Stomach (tissue), 4 donors: ENCODE data around the gene STN1.

Experiments used
- EP300 ChIP-seq: sonication (generic); formaldehyde crosslinking; IDR thresholded peaks from one replicate; pipeline ENCODE4 v1.6.1; 2017; ENCODE audit warnings: antibody characterized with exemption
- POLR2AphosphoS5 ChIP-seq, 3 donors: sonication (generic); formaldehyde crosslinking; IDR thresholded peaks; one replicate each; pipeline ENCODE4 v1.6.1; 2016; ENCODE audit warnings: antibody characterized with exemption in 3 of 3

DNA sequence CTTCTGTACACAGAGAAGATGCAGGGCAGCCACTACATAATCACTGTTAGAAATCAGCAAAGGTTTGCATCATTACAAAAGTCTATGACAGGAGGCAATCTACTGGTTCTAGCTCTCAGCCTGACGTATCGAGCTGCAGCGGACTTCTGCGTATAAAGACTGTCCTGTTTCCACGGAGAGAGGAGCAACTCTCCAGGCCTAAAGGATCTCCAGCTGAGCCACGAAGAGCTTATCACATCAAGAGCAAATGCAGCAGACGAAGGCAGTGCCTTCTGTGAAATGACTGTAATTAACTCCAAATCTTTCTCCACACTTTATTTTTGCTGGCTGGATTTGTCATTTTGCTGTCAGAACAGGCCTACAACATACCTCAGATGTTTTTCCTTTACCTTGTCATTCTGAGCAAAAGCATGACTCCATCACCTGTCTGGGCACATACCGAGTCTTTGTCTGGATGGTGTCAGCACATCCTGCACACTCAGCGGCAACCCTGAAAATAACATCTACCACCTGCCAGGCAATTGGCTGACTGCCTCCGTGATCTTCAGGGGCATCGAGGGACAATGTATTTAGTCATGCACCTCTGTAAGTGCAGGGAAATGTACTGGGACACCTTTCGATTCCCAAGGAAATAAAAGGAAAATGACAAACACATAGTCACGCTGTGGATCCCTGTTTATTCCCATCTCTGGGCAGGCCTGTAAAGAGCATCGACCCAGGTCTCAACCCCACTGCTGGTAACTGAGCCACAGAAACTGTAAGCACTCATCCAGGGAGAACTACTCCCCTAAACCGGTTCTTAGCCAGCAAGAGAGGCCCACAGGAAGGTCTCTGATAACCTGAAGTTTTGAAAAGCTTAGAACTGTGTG is 36.3 kb downstream of the STN1 start:
- TF ChIP-seq POLR2AphosphoS5 (IDR thresholded peaks at IDR 0.05): no peak
- TF ChIP-seq EP300: no peak
